Calu3 (cell line): ENCODE measurements around the gene PLA2G2C. TPM values are rescaled to one million over a fixed set of nuclear protein-coding genes. Genes with fewer than 3 reads are reported as not detected.

ENCODE experiments used
- BruUV-seq: library from RNA; stranded (reverse); fragments of 400-500 nt; replicated peaks from 2 replicates; lab custom pipeline; 2021; lab: Mats Ljungman, UMichigan
- CTCF ChIA-PET: fragments of 300-600 bp; sonication (Branson Sonifier 250); formaldehyde crosslinking; loops from one replicate; lab custom pipeline; 2022; ENCODE audit warnings: antibody characterized with exemption; lab: Charles Lee
- DNase-seq: peaks from one replicate; pipeline ENCODE4 v3.0.0; 2022
- H3K27ac Mint-ChIP-seq: one replicate; pipeline ENCODE4 v1.8.0; 2022; ENCODE audit warnings: mixed read lengths; ENCODE audit not compliant: unreplicated experiment
- H3K27me3 Mint-ChIP-seq: one replicate; pipeline ENCODE4 v1.8.0; 2022; ENCODE audit warnings: mixed read lengths; ENCODE audit not compliant: unreplicated experiment
- H3K36me3 Mint-ChIP-seq: one replicate; pipeline ENCODE4 v1.8.0; 2022; ENCODE audit warnings: mild to moderate bottlenecking, moderate library complexity, mixed read lengths; ENCODE audit not compliant: insufficient read depth, unreplicated experiment
- H3K4me1 Mint-ChIP-seq: one replicate; pipeline ENCODE4 v1.8.0; 2022; ENCODE audit warnings: mild to moderate bottlenecking, low read depth, mixed read lengths; ENCODE audit not compliant: unreplicated experiment
- H3K4me3 Mint-ChIP-seq: one replicate; pipeline ENCODE4 v1.8.0; 2022; ENCODE audit warnings: mild to moderate bottlenecking, low read depth, moderate library complexity, mixed read lengths; ENCODE audit not compliant: unreplicated experiment
- H3K9me3 Mint-ChIP-seq: one replicate; pipeline ENCODE4 v1.8.0; 2022; ENCODE audit warnings: low read depth, mixed read lengths; ENCODE audit not compliant: unreplicated experiment
- intact Hi-C: fragments of 100-400 bp; cut with micrococcal nuclease; formaldehyde crosslinking; loops from one replicate; pipeline ENCODE4 v1.10.0; 2022; ENCODE audit not compliant: unreplicated experiment
- total RNA-seq: library from RNA; stranded (reverse); gene quantifications from 2 replicates; pipeline ENCODE4 v1.2.3, GENCODE V29; 2022
- TF ChIP-seq, protein P1 (sequence below): fragments of 200-600 bp; IDR thresholded peaks from one replicate; pipeline ENCODE4 v1.8.0; 2022; ENCODE audit warnings: antibody characterized with exemption; ENCODE audit not compliant: unreplicated experiment

The PLA2G2C gene
- total RNA-seq, 1 experiment from 2014 or later: not detected

DNA sequence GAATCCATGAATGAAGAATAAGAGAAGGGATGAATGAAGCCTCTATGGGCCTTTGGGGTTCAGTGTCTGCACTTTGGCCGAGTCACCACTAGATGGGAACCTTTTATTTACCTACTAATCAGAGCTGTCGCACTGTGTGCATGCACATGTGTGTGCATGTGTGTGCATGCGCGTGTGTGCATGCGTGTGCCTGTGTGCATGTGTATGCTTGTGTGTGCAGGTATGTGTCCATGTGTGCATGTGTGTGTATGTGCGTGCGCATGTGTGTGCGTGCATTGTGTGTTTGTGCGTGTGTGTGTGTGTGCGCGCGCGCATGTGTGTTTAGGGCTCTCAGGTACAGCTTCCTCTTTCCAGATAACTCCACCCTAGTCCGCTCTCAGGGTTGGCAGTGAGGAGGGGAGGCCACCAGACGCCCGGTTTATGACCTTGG is 20.8 kb downstream of the PLA2G2C start:
- TF ChIP-seq, protein P1, sequence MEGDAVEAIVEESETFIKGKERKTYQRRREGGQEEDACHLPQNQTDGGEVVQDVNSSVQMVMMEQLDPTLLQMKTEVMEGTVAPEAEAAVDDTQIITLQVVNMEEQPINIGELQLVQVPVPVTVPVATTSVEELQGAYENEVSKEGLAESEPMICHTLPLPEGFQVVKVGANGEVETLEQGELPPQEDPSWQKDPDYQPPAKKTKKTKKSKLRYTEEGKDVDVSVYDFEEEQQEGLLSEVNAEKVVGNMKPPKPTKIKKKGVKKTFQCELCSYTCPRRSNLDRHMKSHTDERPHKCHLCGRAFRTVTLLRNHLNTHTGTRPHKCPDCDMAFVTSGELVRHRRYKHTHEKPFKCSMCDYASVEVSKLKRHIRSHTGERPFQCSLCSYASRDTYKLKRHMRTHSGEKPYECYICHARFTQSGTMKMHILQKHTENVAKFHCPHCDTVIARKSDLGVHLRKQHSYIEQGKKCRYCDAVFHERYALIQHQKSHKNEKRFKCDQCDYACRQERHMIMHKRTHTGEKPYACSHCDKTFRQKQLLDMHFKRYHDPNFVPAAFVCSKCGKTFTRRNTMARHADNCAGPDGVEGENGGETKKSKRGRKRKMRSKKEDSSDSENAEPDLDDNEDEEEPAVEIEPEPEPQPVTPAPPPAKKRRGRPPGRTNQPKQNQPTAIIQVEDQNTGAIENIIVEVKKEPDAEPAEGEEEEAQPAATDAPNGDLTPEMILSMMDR: peak; percentile 25
- BruUV-seq: no TSS peak
- peaks cover 6% of the 10 kb centered on the region for H3K9me3 Mint-ChIP-seq
- intact Hi-C loops: no loop called here
- H3K4me1 Mint-ChIP-seq: no peaks in the 10 kb centered on the region
- DNase-seq: no peak
- H3K4me3 Mint-ChIP-seq: no peak overlapping the region
- H3K27me3 Mint-ChIP-seq: peaks cover 12% of the 10 kb centered on the region
- no peak overlapping the region for H3K27ac Mint-ChIP-seq
- no peaks in the 10 kb centered on the region for H3K36me3 Mint-ChIP-seq
- CTCF ChIA-PET: interaction anchor here (1.0 kb wide), 1 partner anchor 11 kb away, joined by 3 read pairs; no protein-coding TSS in a partner anchor

DNA sequence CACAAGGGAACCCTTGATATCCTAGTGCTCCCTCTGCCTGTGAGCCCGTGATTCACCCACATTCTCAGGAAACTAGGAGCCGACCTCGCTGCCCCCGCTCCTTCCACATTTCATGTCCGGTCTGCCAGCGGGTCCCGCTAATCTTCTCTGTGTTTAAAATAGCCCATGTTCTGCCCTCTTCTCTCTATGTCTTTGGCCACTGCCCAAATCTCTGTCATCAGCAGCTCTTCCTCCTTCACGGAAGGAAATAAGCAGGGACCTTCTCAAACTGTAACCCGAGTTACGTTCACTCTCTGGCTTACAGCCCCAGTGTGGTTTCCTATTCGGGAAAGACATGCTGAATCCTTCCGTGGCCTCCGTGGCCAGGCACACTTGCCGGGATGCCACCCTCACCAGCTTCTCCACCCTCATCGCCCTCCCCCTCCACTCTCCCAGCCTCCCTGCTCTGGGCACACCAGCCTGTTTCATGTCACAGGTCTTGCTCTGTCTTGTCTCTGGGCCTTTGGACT is 21.6 kb downstream of the PLA2G2C start:
- intact Hi-C loops: no loop called here
- peaks cover 12% of the 10 kb centered on the region for H3K27me3 Mint-ChIP-seq
- CTCF ChIA-PET: no interaction called here
- BruUV-seq: no TSS peak
- DNase-seq: no peak
- H3K4me3 Mint-ChIP-seq: no peak overlapping the region
- no peaks in the 10 kb centered on the region for H3K36me3 Mint-ChIP-seq
- no peak overlapping the region for H3K27ac Mint-ChIP-seq
- no peaks in the 10 kb centered on the region for H3K4me1 Mint-ChIP-seq
- peaks cover 6% of the 10 kb centered on the region for H3K9me3 Mint-ChIP-seq
- TF ChIP-seq, protein P1: no peak

DNA sequence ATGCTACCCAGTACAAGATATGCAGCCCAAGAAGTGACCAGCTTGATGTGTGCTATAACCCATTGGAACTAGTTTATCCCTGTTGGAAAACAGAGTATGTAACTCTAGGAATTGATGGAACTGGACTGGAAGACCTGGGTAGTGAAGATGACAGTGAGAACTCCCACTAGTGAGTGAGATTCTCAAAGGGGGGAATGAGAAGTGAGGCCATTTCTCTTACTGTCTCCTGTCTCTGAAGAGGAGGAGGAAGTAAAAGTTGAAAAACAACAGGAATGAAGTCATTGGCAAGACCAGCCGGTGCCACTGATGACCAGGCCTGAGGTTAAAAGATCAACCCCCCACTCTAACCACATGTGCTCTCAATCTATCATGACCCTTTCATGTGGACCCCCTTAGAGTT is 26.3 kb downstream of the PLA2G2C start:
- no peaks in the 10 kb centered on the region for H3K36me3 Mint-ChIP-seq
- TF ChIP-seq, protein P1: no peak
- intact Hi-C loops: no loop called here
- DNase-seq: no peak
- BruUV-seq: no TSS peak
- CTCF ChIA-PET: no interaction called here
- H3K4me3 Mint-ChIP-seq: no peak overlapping the region
- H3K27me3 Mint-ChIP-seq: no peaks in the 10 kb centered on the region
- H3K9me3 Mint-ChIP-seq: peaks cover 8% of the 10 kb centered on the region
- no peak overlapping the region for H3K27ac Mint-ChIP-seq
- peaks cover 2% of the 10 kb centered on the region for H3K4me1 Mint-ChIP-seq

DNA sequence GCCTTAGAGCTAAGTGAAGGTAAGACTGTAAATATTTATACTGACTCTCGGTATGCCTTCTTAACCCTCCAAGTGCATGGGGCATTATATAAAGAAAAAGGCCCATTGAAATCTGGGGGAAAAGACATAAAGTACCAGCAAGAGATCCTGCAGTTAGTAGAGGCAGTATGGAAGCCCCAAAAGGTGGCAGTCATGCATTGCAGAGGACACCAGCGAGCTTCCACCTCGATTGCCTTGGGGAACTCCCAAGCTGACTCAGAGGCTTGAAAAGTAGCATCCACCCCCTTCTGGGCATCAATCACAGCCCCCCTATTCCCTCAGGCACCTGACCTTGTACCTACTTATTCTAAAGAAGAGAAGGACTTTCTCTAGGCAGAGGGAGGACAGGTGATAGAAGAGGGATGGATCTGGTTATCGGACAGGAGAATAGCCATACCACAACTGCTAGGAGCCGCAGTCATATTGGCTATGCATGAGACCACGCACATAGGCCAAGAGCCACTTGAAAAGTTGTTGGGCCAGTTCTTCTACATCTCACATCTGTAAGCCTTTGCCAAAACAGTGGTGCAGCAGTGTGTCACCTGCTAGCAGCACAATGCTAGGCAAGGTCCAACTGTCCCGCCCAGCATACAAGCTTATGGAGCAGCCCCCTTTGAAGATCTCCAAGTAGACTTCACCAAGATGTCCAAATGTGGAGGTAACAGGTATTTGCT is 27.8 kb downstream of the PLA2G2C start:
- H3K36me3 Mint-ChIP-seq: peaks cover 9% of the 10 kb centered on the region
- CTCF ChIA-PET: interaction anchor here (0.6 kb wide), 1 partner anchor 51 kb away, joined by 3 read pairs; no protein-coding TSS in a partner anchor
- H3K27ac Mint-ChIP-seq: no peak overlapping the region
- H3K4me1 Mint-ChIP-seq: peaks cover 15% of the 10 kb centered on the region
- BruUV-seq: no TSS peak
- H3K9me3 Mint-ChIP-seq: peaks cover 8% of the 10 kb centered on the region
- TF ChIP-seq, protein P1: no peak
- intact Hi-C loops: no loop called here
- no peaks in the 10 kb centered on the region for H3K27me3 Mint-ChIP-seq
- no peak for DNase-seq
- H3K4me3 Mint-ChIP-seq: no peak overlapping the region
